ENCODE measurements around the gene CACNA1E. TPM values are rescaled to one million over a fixed set of nuclear protein-coding genes. Genes with fewer than 3 reads are reported as not detected.

The CACNA1E gene
- total RNA-seq, 1 experiment from 2014 or later, result 0.46 TPM

DNA sequence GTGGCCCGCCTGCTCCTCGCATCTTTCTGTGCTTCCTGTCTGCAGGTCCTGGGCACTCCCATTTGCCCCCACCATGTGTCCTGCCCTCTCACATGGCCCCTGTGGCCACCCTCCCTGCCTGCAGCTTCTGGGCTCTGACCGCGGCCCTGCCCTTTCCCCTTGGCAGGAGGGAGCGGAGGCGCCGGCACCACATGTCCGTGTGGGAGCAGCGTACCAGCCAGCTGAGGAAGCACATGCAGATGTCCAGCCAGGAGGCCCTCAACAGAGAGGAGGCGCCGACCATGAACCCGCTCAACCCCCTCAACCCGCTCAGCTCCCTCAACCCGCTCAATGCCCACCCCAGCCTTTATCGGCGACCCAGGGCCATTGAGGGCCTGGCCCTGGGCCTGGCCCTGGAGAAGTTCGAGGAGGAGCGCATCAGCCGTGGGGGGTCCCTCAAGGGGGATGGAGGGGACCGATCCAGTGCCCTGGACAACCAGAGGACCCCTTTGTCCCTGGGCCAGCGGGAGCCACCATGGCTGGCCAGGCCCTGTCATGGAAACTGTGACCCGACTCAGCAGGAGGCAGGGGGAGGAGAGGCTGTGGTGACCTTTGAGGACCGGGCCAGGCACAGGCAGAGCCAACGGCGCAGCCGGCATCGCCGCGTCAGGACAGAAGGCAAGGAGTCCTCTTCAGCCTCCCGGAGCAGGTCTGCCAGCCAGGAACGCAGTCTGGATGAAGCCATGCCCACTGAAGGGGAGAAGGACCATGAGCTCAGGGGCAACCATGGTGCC, 249.1 kb downstream of the CACNA1E start:
- Histone ChIP-seq H3K27me3 (ENCODE audit: insufficient read depth, low read length) (no peaks in the 10 kb centered on the region), H2BK20ac (ENCODE audit: low read depth, low read length, poor library complexity, severe bottlenecking) (no peak overlapping the region), H3K9me3 (ENCODE audit: control insufficient read depth, low read depth, low read length) (no peaks in the 10 kb centered on the region), H3K4me1 (ENCODE audit: insufficient read depth, low read length) (no peaks in the 10 kb centered on the region), H3K23ac (ENCODE audit: insufficient read length, low read depth, low read length) (no peak overlapping the region), H3K18ac (ENCODE audit: insufficient read length, low read depth, low read length) (no peak overlapping the region), H4K8ac (replicated peaks; ENCODE audit: insufficient read length, low read depth, low read length) (no peak overlapping the region), H3K23me2 (ENCODE audit: insufficient read length, low read depth, low read length, poor library complexity, severe bottlenecking) (no peaks in the 10 kb centered on the region), H3K4ac (ENCODE audit: low read depth, low read length) (no peak overlapping the region), H3K9ac (ENCODE audit: extremely low read depth, insufficient read length, low read length) (no peak overlapping the region), H3K56ac (ENCODE audit: insufficient read length, low read depth, low read length) (no peak overlapping the region), H3K79me1 (ENCODE audit: insufficient read depth, low read depth, low read length, poor library complexity, severe bottlenecking) (no peaks in the 10 kb centered on the region), H4K91ac (ENCODE audit: insufficient read length, low read depth, low read length) (no peak overlapping the region), H3K14ac (ENCODE audit: insufficient read depth, low read length) (no peak overlapping the region), H3K27ac (ENCODE audit: insufficient read length, low read depth, low read length) (no peak overlapping the region), H2BK5ac (ENCODE audit: insufficient read length, low read length) (no peak overlapping the region), H2AFZ (ENCODE audit: low read length) (no peak overlapping the region), H2BK15ac (ENCODE audit: low read depth, low read length) (no peak overlapping the region), H4K5ac (ENCODE audit: insufficient read length, low read depth, low read length) (no peak overlapping the region), H3K79me2 (ENCODE audit: insufficient read depth, low read length) (no peaks in the 10 kb centered on the region), H2BK12ac (ENCODE audit: insufficient read length, low read depth, low read length) (no peak overlapping the region), H4K20me1 (ENCODE audit: control insufficient read depth, insufficient read depth, insufficient read length) (no peaks in the 10 kb centered on the region), H2AK5ac (ENCODE audit: insufficient read length, low read length) (no peak overlapping the region), H3K4me2 (ENCODE audit: insufficient read depth, insufficient read length, low read length) (no peak overlapping the region), H3T11ph (ENCODE audit: low read length) (no peak overlapping the region), H2BK120ac (ENCODE audit: low read depth, low read length, poor library complexity, severe bottlenecking) (no peak overlapping the region)
- no peaks in the 10 kb centered on the region; a peak in 1 of 5 replicates for H3K9me3 Mint-ChIP-seq
- no peaks in the 10 kb centered on the region; a peak in 1 of 7 replicates for H3K36me3 Mint-ChIP-seq (ENCODE audit: insufficient read depth in 1 of 3, low read depth in 3 of 3)
- peaks cover 0 to 3% of the 10 kb centered on the region in 2 experiments; a peak in 2 of 4 replicates for H3K4me1 Mint-ChIP-seq
- H3K27me3 Mint-ChIP-seq (ENCODE audit: low read depth), result peaks cover 3% of the 10 kb centered on the region; the same call in 1 of the 2 replicates
- DNase-seq, result no peak
- no peak for TF ChIP-seq CTCF (conservative IDR thresholded peaks at IDR 0.05)
- WGBS (ENCODE audit: extremely low coverage, insufficient read length, low lambda C conversion rate), result no CpG with 5 or more reads among the region's 31 CpGs
- H3K4me3 Mint-ChIP-seq, result no peak overlapping the region
- H3K27ac Mint-ChIP-seq, result peak overlapping the region in 1 of 3 experiments; percentile 62; a peak in 1 of 7 replicates
